A549 (cell line): ENCODE data around the gene MARS1. TPM values are rescaled to one million over a fixed set of nuclear protein-coding genes. Genes with fewer than 3 reads are reported as not detected.

Experiments used
- polyA plus RNA-seq, 4 experiments: library from polyadenylated mRNA; depleted of rRNA in 3 of 4; stranded (reverse); fragments of >200 nt; fragmentation: RNase III in 1 of 4; extraction: RNeasy Plus Mini Kit Qiagen cat#74134 plus additional on column Dnase treatment in 1 of 4; gene quantifications; 2 replicates in 3 of 4; 3 replicates in 1 of 4; pipeline ENCODE4 v1.2.3, GENCODE V29; 2011 to 2017
- small RNA-seq, 6 experiments: library from RNA; depleted of rRNA; stranded (forward); fragments of <200 nt; gene quantifications; one replicate each; pipeline ENCODE3, GENCODE V24; 2012

MARS1 gene
- polyA plus RNA-seq, 2 of the 4 experiments (the other 2 are of a cell fraction): 227 to 372 TPM

Small RNA genes within 50 kb of the gene (small RNA-seq; reads per million reads assigned to genes)
- 0 to 1.3 (median 0) reads per million in 6 experiments for gene MIR616

Other genes with a start within 250 kb of the MARS1 start
- 0.40 and 0.62 TPM in 2 replicates for gene STAC3, start 236.9 kb upstream of the MARS1 start, polyA plus RNA-seq (2011; rRNA removed)
- gene STAC3, start 236.9 kb upstream of the MARS1 start, polyA plus RNA-seq (2017; fragmentation: RNase III; extraction: RNeasy Plus Mini Kit Qiagen cat#74134 plus additional on column Dnase treatment): 0.43 to 0.59 TPM (median 0.54 TPM) in 3 replicates
- gene R3HDM2, start 57.0 kb upstream of the MARS1 start, polyA plus RNA-seq (2011; rRNA removed): 28.8 and 30.6 TPM in 2 replicates
- gene R3HDM2, start 57.0 kb upstream of the MARS1 start, polyA plus RNA-seq (2017; fragmentation: RNase III; extraction: RNeasy Plus Mini Kit Qiagen cat#74134 plus additional on column Dnase treatment): 14.0 to 14.7 TPM (median 14.4 TPM) in 3 replicates
- gene INHBC, start 53.3 kb upstream of the MARS1 start, polyA plus RNA-seq (2011; rRNA removed): 0.07 and 0.08 TPM in 2 replicates
- not detected in 3 replicates for gene INHBC, start 53.3 kb upstream of the MARS1 start, polyA plus RNA-seq (2017; fragmentation: RNase III; extraction: RNeasy Plus Mini Kit Qiagen cat#74134 plus additional on column Dnase treatment)
- gene INHBE, start 32.8 kb upstream of the MARS1 start, polyA plus RNA-seq (2011; rRNA removed): 2.4 and 2.9 TPM in 2 replicates
- gene INHBE, start 32.8 kb upstream of the MARS1 start, polyA plus RNA-seq (2017; fragmentation: RNase III; extraction: RNeasy Plus Mini Kit Qiagen cat#74134 plus additional on column Dnase treatment): 0.50 to 0.74 TPM (median 0.67 TPM) in 3 replicates
- gene GLI1, start 28.3 kb upstream of the MARS1 start, polyA plus RNA-seq (2011; rRNA removed): 27.3 and 30.0 TPM in 2 replicates
- gene GLI1, start 28.3 kb upstream of the MARS1 start, polyA plus RNA-seq (2017; fragmentation: RNase III; extraction: RNeasy Plus Mini Kit Qiagen cat#74134 plus additional on column Dnase treatment): 13.0 to 13.5 TPM (median 13.1 TPM) in 3 replicates
- 0.25 and 0.50 TPM in 2 replicates for gene ARHGAP9, start 8.2 kb upstream of the MARS1 start, polyA plus RNA-seq (2011; rRNA removed)
- 0.20 to 0.29 TPM in 2 of 3 replicates, not detected in the other for gene ARHGAP9, start 8.2 kb upstream of the MARS1 start, polyA plus RNA-seq (2017; fragmentation: RNase III; extraction: RNeasy Plus Mini Kit Qiagen cat#74134 plus additional on column Dnase treatment)
- gene DDIT3, start 32.4 kb downstream of the MARS1 start, polyA plus RNA-seq (2011; rRNA removed): 73.1 and 93.0 TPM in 2 replicates
- 11.5 to 16.0 TPM (median 13.5 TPM) in 3 replicates for gene DDIT3, start 32.4 kb downstream of the MARS1 start, polyA plus RNA-seq (2017; fragmentation: RNase III; extraction: RNeasy Plus Mini Kit Qiagen cat#74134 plus additional on column Dnase treatment)
- gene MBD6, start 34.8 kb downstream of the MARS1 start, polyA plus RNA-seq (2011; rRNA removed): 4.6 and 7.3 TPM in 2 replicates
- 18.7 to 25.3 TPM (median 24.2 TPM) in 3 replicates for gene MBD6, start 34.8 kb downstream of the MARS1 start, polyA plus RNA-seq (2017; fragmentation: RNase III; extraction: RNeasy Plus Mini Kit Qiagen cat#74134 plus additional on column Dnase treatment)
- gene DCTN2, start 59.1 kb downstream of the MARS1 start, polyA plus RNA-seq (2011; rRNA removed): 140 and 169 TPM in 2 replicates
- 203 to 211 TPM (median 211 TPM) in 3 replicates for gene DCTN2, start 59.1 kb downstream of the MARS1 start, polyA plus RNA-seq (2017; fragmentation: RNase III; extraction: RNeasy Plus Mini Kit Qiagen cat#74134 plus additional on column Dnase treatment)
- 0.89 and 0.90 TPM in 2 replicates for gene KIF5A, start 62.0 kb downstream of the MARS1 start, polyA plus RNA-seq (2011; rRNA removed)
- 0.45 to 0.61 TPM (median 0.55 TPM) in 3 replicates for gene KIF5A, start 62.0 kb downstream of the MARS1 start, polyA plus RNA-seq (2017; fragmentation: RNase III; extraction: RNeasy Plus Mini Kit Qiagen cat#74134 plus additional on column Dnase treatment)
- 60.9 and 62.9 TPM in 2 replicates for gene PIP4K2C, start 103.1 kb downstream of the MARS1 start, polyA plus RNA-seq (2011; rRNA removed)
- gene PIP4K2C, start 103.1 kb downstream of the MARS1 start, polyA plus RNA-seq (2017; fragmentation: RNase III; extraction: RNeasy Plus Mini Kit Qiagen cat#74134 plus additional on column Dnase treatment): 30.5 to 35.7 TPM (median 35.3 TPM) in 3 replicates
- 21.7 and 29.6 TPM in 2 replicates for gene DTX3, start 116.8 kb downstream of the MARS1 start, polyA plus RNA-seq (2011; rRNA removed)
- gene DTX3, start 116.8 kb downstream of the MARS1 start, polyA plus RNA-seq (2017; fragmentation: RNase III; extraction: RNeasy Plus Mini Kit Qiagen cat#74134 plus additional on column Dnase treatment): 18.1 to 26.2 TPM (median 24.7 TPM) in 3 replicates
- 9.3 and 9.9 TPM in 2 replicates for gene ARHGEF25, start 123.4 kb downstream of the MARS1 start, polyA plus RNA-seq (2011; rRNA removed)
- gene ARHGEF25, start 123.4 kb downstream of the MARS1 start, polyA plus RNA-seq (2017; fragmentation: RNase III; extraction: RNeasy Plus Mini Kit Qiagen cat#74134 plus additional on column Dnase treatment): 8.0 to 13.8 TPM (median 11.9 TPM) in 3 replicates
- 25.7 and 27.0 TPM in 2 replicates for gene B4GALNT1, start 145.1 kb downstream of the MARS1 start, polyA plus RNA-seq (2011; rRNA removed)
- gene B4GALNT1, start 145.1 kb downstream of the MARS1 start, polyA plus RNA-seq (2017; fragmentation: RNase III; extraction: RNeasy Plus Mini Kit Qiagen cat#74134 plus additional on column Dnase treatment): 33.2 to 35.1 TPM (median 33.4 TPM) in 3 replicates
- 183 and 208 TPM in 2 replicates for gene OS9, start 206.1 kb downstream of the MARS1 start, polyA plus RNA-seq (2011; rRNA removed)
- gene OS9, start 206.1 kb downstream of the MARS1 start, polyA plus RNA-seq (2017; fragmentation: RNase III; extraction: RNeasy Plus Mini Kit Qiagen cat#74134 plus additional on column Dnase treatment): 115 to 128 TPM (median 128 TPM) in 3 replicates